GM19438 (cell line): ENCODE data around the gene TMEM26.
"Not testable (repeated sequence)": the region's sequence is repeated elsewhere in the genome, so short reads cannot be mapped to it uniquely, and the experiment has no call there.

Experiments used
- ATAC-seq: cut with Tn5 transposase; IDR thresholded peaks from one replicate; pipeline ENCODE4 v1.9.1; 2021; ENCODE audit warnings: low read depth; ENCODE audit not compliant: unreplicated experiment

The TMEM26 gene

GRCh38 chr10:61406736-61407135, 46.4 kb downstream of the TMEM26 start:
- no peak for ATAC-seq

- no peak for ATAC-seq
These were observed 46.9 kb downstream of the TMEM26 start for GRCh38 chr10:61406242-61406641.

DNA sequence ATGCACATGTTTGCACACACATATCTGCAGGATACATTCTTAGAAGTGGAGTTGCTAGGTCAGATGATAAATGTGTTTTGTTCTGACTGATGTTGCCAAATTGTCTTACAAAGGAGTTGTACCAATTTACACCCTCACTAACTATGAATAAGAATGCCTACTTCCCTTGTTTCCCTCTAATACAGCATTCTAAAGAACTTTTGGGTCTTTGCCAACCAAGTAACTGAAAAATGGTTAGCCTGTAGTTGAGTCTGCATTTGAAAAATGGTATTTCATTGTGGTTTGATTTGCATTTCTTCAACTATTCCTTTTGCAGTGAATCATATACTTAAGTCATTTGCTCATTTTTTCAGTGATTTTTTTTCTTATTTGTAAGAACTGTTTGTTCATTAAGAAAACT, 48.4 kb downstream of the TMEM26 start:
- no peak for ATAC-seq

GRCh38 chr10:61400524-61400923, 52.7 kb downstream of the TMEM26 start:
- ATAC-seq: no peak

- no peak for ATAC-seq
These were observed 53.8 kb downstream of the TMEM26 start for GRCh38 chr10:61399406-61399805.

DNA sequence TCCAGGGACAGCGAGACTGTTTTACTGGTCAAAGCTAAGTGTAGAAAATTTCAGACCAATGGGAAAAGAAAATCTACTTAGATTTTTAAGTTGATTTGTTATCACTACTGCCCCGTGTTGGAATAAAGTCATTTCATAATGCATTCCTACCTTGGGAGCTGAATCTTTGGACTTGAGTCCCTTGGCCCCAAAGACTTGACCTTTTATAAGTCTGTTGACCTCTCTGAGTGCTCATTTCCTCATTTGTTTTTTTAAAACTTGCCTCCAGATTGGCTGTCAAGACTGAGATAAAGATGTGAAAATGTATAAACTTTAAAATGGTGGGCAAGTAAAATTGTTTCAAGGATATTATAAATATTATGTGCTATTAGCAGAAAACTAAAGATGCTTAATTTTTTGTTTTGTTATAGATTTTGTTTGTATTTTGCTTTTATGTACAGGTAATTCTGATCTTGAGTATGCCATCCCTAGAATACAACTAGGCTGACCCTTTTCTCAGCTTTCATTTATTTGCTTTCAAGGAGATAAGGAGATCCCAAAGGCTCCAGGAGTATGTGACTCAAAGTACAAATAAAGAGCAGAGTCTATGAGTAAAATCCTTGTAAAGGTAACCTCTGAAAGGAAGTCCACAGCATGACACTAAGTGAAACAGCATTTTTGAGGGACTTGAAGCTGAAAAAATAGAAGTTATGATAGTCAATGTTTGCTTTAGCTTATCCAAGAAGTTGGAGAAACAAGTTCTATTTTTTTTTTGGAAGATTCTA, 54.6 kb downstream of the TMEM26 start:
- no peak for ATAC-seq

DNA sequence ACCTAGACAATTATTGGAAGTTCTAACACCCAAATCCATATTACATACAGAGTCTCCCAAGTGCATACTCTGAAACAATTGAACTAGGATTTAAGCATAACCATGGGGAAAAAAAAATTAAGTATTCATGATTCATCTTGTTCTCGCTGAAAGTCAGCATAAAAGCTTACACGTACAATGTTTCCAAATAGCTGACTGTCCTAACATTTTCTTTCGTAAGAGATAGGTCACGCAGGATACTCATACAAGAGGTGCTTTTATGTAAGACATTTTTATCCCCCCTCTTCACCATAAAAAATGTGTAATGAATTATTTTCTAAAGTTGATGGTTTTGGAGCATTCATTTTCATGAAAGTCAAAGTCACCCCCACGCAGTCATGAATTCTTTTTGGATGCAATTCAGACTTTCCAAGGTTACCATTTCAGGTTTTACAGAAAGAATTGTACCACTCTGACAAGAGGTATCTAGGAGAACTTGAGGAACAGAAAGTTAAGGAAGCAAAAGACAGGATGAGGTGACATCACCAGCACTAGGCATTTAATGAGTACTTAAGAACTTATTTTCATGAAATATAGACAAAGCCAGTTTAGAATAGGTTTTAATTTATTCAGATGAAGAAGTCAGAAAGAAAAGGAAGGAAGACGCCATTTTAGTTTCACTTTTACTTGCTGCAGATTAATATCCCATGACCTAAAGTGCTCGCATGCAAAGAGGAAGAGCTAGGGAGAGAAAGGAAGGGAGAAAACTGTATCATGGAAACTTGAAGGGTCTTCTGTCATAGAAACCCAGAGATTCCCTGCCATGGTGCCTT, 55.8 kb downstream of the TMEM26 start:
- ATAC-seq: peak; percentile 72

DNA sequence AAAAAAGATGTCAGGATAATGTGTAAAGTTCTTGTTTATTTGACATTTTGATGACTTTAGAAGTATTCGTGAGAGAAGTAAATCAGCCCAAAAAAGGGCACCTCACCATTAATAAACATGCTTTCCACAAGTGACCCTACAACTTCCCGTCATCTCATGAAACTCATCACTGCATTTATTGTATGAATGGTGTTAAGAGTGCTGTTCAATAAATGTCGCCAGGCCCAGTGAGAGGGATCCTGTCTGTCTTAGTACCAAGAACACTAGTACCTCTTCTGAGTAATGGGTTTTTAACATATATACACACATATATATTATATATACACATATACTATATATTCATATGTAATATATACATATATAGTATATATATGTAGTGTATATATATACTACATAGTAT, 61.9 kb downstream of the TMEM26 start:
- ATAC-seq: peak; percentile 32

GRCh38 chr10:61390851-61391250, 62.3 kb downstream of the TMEM26 start:
- peak; percentile 89 for ATAC-seq

DNA sequence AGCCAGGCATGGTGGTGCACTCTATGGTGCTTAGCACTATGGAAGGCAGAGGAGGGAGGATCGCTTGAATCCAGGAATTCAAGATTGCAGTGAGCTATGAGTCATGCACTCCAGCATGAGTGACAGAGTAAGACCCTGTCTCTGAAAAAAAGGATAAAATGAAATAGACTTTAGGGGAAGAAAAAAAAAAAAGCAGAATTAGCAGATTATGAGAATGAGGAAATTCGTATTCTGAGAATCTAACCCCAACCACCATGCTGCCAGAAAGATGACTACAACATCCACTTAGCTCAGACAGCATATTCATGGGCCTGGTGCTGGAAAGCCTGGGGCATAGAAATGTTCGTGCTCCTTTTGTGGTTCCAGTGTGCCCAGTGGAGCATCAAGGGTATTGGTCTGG, 63.3 kb downstream of the TMEM26 start:
- ATAC-seq: no peak

DNA sequence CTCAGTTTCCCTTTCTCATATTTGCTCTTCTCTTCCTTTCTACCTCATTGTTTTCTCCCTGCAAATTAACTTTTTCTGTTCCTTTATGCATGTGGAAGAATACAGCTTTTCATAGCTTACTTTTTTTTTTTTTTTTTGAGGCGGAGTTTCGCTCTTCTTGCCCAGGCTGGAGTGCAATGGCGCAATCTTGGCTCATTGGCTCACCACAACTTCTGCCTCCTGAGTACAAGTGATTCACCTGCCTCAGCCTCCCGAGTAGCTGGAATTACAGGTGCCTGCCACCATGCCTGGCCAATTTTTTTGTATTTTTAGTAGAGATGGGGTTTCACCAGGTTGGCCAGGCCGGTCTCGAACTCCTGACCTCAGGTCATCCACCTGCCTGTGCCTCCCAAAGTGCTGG, 64.2 kb downstream of the TMEM26 start:
- not testable (repeated sequence) for ATAC-seq

- ATAC-seq: no peak
These were observed 67.8 kb downstream of the TMEM26 start for GRCh38 chr10:61385231-61386001.

DNA sequence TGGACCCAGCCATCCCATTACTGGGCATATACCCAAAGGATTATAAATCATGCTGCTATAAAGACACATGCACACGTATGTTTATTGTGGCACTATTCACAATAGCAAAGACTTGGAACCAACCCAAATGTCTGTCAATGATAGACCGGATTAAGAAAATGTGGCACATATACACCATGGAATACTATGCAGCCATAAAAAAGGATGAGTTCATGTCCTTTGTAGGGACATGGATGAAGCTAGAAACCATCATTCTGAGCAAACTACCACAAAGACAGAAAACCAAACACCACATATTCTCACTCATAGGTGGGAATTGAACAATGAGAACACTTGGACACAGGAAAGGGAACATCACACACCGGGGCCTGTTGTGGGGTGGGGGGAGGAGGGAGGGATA, 72.0 kb downstream of the TMEM26 start:
- not testable (repeated sequence) for ATAC-seq

GRCh38 chr10:61378865-61379264, 74.3 kb downstream of the TMEM26 start:
- no peak for ATAC-seq

- ATAC-seq: no peak
These were observed 76.2 kb downstream of the TMEM26 start for GRCh38 chr10:61376908-61377368.

- ATAC-seq: no peak
These were observed 76.8 kb downstream of the TMEM26 start for GRCh38 chr10:61376377-61376776.

DNA sequence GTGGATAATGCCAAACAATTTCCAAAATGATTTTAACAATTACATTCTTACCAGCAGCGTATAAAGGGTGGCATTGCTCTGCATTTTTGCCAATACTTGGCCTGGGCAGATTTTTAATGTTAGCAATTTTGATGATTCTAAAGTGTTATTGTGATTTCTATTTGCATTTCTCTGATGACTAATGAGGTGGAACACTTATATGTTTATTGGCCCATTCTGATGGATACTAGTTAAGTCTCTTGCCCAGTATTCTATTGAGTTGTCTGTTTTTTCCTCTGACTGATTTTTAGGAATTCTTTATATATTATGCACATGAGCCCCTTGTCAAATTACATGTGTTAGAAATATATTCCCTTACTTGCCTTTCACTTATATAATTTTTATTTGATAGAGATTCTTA, 86.8 kb downstream of the TMEM26 start:
- no peak for ATAC-seq

- no peak for ATAC-seq
These were observed 88.6 kb downstream of the TMEM26 start for GRCh38 chr10:61364619-61365018.

DNA sequence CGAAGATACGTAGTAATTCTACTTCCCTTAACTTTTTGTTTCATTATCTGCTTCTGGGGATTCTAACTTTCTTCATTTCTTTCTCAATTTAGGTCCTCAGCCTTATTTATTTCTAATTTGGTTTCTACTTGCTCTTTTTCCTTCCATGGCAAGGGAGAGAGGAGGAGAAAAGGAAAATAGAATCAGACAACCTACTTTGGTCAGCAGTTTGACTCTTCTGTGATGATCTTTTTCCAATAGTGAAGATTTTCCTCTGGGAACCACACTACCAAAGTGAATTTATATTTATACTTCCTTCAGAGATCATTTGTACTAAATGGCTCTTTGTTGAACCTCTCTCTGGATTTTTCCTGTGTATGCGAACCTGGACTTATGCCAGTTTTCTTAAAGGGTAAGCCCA, 90.2 kb downstream of the TMEM26 start:
- ATAC-seq: no peak

DNA sequence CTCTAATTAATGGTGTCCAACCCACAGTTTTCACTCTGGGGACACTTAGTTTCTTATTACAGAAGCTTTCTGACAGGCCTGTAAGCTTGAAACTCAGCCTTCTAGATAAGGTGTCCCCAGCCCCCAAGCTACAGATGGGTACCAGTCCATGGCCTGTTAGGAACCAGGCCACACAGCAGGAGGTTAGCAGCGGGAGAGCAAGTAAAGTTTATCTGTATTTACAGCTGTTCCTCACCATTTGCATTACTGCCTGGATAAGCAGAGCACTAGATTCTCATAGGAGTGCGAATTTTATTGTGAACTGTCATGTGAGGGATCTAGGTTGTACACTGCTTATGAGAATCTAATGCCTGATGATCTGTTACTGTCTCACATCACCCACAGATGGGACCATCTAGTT, 93.7 kb downstream of the TMEM26 start:
- ATAC-seq: no peak

GRCh38 chr10:61357687-61358086, 95.5 kb downstream of the TMEM26 start:
- ATAC-seq: no peak
